ENCODE measurements around the gene GFPT2. TPM values are rescaled to one million over a fixed set of nuclear protein-coding genes. Genes with fewer than 3 reads are reported as not detected.

The GFPT2 gene
- total and polyA plus RNA-seq, 9 of the 15 experiments (the other 6 are each of a cell fraction or from before 2014, with no cell fraction given) = 0.07 to 0.14 (median 0.08) TPM; not detected in 6

DNA sequence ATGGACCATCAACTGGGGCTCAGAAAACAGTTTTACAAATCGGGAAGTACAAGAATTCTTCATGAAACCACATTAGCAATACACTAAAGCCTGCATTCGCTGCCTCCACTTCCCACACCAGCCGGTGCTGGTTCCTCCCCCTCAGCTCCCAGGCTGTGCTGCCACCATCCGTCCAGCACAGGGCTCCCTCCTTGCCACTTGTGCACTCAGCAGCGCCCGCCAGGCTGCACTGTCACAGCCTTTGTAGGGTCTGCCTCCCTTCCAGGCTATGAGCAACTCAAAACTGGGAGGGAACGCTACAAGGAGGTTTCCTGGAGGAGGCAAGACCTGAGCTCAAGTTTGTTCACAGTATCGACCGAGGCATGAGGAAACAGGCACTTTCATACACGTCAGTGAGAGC lies 69.0 kb downstream of the GFPT2 start:
- H3K36me3 ChIP-seq (ENCODE audit: control insufficient read depth, insufficient read depth, low read length) = peaks cover 55% of the 10 kb centered on the region; the same call in 2 of the 3 replicates
- in situ Hi-C loops (cut with MboI) = no loop called here
- FAIRE-seq = no peak

DNA sequence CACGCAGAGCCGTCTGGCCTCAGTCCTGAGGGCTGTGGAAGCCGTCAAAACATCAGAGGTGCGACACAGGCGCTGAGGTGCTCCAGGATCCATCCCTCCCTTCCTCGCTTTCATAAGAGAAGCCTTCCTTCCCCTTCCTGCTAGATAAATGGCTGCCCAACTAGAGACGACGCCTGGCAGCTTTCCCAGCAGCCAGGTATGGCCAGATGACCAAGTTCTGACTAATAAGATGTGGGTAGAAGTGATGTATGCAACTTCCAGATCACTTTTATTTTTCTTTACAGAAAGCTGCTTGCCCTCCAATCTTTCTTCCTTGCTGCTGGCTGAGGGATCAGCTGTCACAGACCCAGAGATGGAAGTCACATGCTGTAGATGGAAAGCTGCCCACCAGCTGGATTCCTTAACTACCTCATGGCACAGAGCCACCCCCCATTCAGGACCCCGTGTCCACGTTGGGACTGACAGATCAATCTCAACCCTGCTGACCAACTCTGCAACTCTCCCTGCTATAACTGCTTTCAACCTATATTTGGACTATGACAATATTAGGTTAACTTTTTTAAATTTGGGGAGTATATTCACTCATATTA lies 70.0 kb downstream of the GFPT2 start:
- H3K27ac ChIP-seq (ENCODE audit: extremely low read depth, low read depth, low read length) = no peak overlapping the region
- H3K9ac ChIP-seq (ENCODE audit: insufficient read depth in 1 of 2, low read depth in 2 of 2, low read length in 2 of 2) = no peak overlapping the region
- in situ Hi-C loops (cut with MboI) = no loop called here
- H3K9me3 ChIP-seq (replicated peaks; ENCODE audit: control insufficient read depth, insufficient read depth, low read depth, low read length) = no peaks in the 10 kb centered on the region
- no peak for ATAC-seq
- intact Hi-C loops (cut with micrococcal nuclease) = no loop called here
- no peak overlapping the region for H3K4me3 ChIP-seq
- no peak for DNase-seq (ENCODE audit: extremely low read depth in 1 of 4, low spot score in 3 of 4)
- ChIA-PET POLR2A (interaction anchor here (0.6 kb wide), 2 partner anchors 369 to 816 kb away, joined by 3 read pairs; no protein-coding TSS in a partner anchor), CTCF (ENCODE audit: low intra/inter-chr PET ratio) (no interaction called here)
- no peaks in the 10 kb centered on the region for H4K20me1 ChIP-seq (replicated peaks; ENCODE audit: control insufficient read depth, insufficient read depth, low read length)
- H3K79me2 ChIP-seq (ENCODE audit: control insufficient read depth, insufficient read depth, low read length) = peaks cover 9% of the 10 kb centered on the region; the same call in 2 of the 3 replicates
- no TSS peak for BruUV-seq (replicated peaks)
- H2AFZ ChIP-seq (ENCODE audit: low read depth, low read length) = no peak overlapping the region
- H3K4me2 ChIP-seq (ENCODE audit: insufficient read depth, low read length) = no peak overlapping the region
- H3K9me1 ChIP-seq (ENCODE audit: control insufficient read depth, insufficient read depth, low read length) = no peaks in the 10 kb centered on the region
- FAIRE-seq = no peak
- peaks cover 54% of the 10 kb centered on the region; the same call in 2 of the 3 replicates for H3K36me3 ChIP-seq (ENCODE audit: control insufficient read depth, insufficient read depth, low read length)
- H3K4me1 ChIP-seq (replicated peaks in 1 of 2; ENCODE audit: control insufficient read depth in 2 of 2, insufficient read depth in 2 of 2, low read length in 2 of 2) = no peaks in the 10 kb centered on the region
- 91% methylated on average over 10 of the region's 10 CpGs for WGBS (ENCODE audit: insufficient coverage, low coverage, missing lambda C conversion rate)
- H3K27me3 ChIP-seq (ENCODE audit: control insufficient read depth in 2 of 2, insufficient read depth in 2 of 2, low read length in 2 of 2) = no peaks in the 10 kb centered on the region
- TF ChIP-seq NUFIP1 (IDR thresholded peaks at IDR 0.05; ENCODE audit: partially characterized antibody) = no peak
- TF ChIP-seq TCF3 (CRISPR knock-in tag; IDR thresholded peaks at IDR 0.05) = no peak
- no peak for TF ChIP-seq CBFA2T3 (IDR thresholded peaks at IDR 0.05)
- TF ChIP-seq, protein P1, sequence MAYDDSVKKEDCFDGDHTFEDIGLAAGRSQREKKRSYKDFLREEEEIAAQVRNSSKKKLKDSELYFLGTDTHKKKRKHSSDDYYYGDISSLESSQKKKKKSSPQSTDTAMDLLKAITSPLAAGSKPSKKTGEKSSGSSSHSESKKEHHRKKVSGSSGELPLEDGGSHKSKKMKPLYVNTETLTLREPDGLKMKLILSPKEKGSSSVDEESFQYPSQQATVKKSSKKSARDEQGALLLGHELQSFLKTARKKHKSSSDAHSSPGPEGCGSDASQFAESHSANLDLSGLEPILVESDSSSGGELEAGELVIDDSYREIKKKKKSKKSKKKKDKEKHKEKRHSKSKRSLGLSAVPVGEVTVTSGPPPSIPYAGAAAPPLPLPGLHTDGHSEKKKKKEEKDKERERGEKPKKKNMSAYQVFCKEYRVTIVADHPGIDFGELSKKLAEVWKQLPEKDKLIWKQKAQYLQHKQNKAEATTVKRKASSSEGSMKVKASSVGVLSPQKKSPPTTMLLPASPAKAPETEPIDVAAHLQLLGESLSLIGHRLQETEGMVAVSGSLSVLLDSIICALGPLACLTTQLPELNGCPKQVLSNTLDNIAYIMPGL (CRISPR knock-in tag; IDR thresholded peaks at IDR 0.05) = no peak
- TF ChIP-seq ILK (tag; IDR thresholded peaks at IDR 0.05; ENCODE audit: borderline replicate concordance, low read depth) = no peak
- TF ChIP-seq JUNB (CRISPR knock-in tag; conservative IDR thresholded peaks at IDR 0.05) = no peak
- TF ChIP-seq PTRF (tag; IDR thresholded peaks at IDR 0.05) = no peak
- TF ChIP-seq SRSF7 (optimal IDR thresholded peaks at IDR 0.05; ENCODE audit: low read depth, low read length) = no peak
- TF ChIP-seq GABPB1 (CRISPR knock-in tag; IDR thresholded peaks at IDR 0.05) = no peak
- no peak for TF ChIP-seq BCL6 (CRISPR knock-in tag; IDR thresholded peaks at IDR 0.05)
- no peak for TF ChIP-seq MXI1 (IDR thresholded peaks at IDR 0.05; ENCODE audit: low read depth, low read length)
- TF ChIP-seq, protein P2, sequence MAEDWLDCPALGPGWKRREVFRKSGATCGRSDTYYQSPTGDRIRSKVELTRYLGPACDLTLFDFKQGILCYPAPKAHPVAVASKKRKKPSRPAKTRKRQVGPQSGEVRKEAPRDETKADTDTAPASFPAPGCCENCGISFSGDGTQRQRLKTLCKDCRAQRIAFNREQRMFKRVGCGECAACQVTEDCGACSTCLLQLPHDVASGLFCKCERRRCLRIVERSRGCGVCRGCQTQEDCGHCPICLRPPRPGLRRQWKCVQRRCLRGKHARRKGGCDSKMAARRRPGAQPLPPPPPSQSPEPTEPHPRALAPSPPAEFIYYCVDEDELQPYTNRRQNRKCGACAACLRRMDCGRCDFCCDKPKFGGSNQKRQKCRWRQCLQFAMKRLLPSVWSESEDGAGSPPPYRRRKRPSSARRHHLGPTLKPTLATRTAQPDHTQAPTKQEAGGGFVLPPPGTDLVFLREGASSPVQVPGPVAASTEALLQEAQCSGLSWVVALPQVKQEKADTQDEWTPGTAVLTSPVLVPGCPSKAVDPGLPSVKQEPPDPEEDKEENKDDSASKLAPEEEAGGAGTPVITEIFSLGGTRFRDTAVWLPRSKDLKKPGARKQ (CRISPR knock-in tag; IDR thresholded peaks at IDR 0.05) = no peak

More for the DNA sequence above, 69.0 kb downstream of the GFPT2 start:
- intact Hi-C loops (cut with micrococcal nuclease) = no loop called here
- no TSS peak for BruUV-seq (replicated peaks)
- peak overlapping the region in 1 of 2 experiments; percentile 69; a peak in 1 of 4 replicates for H3K9ac ChIP-seq (ENCODE audit: insufficient read depth in 1 of 2, low read depth in 2 of 2, low read length in 2 of 2)
- no peak overlapping the region for H3K27ac ChIP-seq (ENCODE audit: extremely low read depth, low read depth, low read length)
- H3K9me3 ChIP-seq (replicated peaks; ENCODE audit: control insufficient read depth, insufficient read depth, low read depth, low read length) = no peaks in the 10 kb centered on the region
- no peak overlapping the region for H3K4me2 ChIP-seq (ENCODE audit: insufficient read depth, low read length)
- no peak overlapping the region for H3K4me3 ChIP-seq
- no peak for TF ChIP-seq RFX7 (CRISPR knock-in tag; IDR thresholded peaks at IDR 0.05)
- no peak for TF ChIP-seq CAMTA2 (CRISPR knock-in tag; conservative IDR thresholded peaks at IDR 0.05)
- TF ChIP-seq MEF2D (tag; conservative IDR thresholded peaks at IDR 0.05; ENCODE audit: low read depth) = no peak
- no peak for TF ChIP-seq NR2C1 (IDR thresholded peaks at IDR 0.05)
- no peak for TF ChIP-seq NR2C1 (tag; IDR thresholded peaks at IDR 0.05)
- no peaks in the 10 kb centered on the region for H3K27me3 ChIP-seq (ENCODE audit: control insufficient read depth in 2 of 2, insufficient read depth in 2 of 2, low read length in 2 of 2)
- H3K4me1 ChIP-seq (replicated peaks in 1 of 2; ENCODE audit: control insufficient read depth in 2 of 2, insufficient read depth in 2 of 2, low read length in 2 of 2) = no peaks in the 10 kb centered on the region
- ATAC-seq = no peak
- WGBS (ENCODE audit: insufficient coverage, low coverage, missing lambda C conversion rate) = 88% methylated on average over 10 of the region's 10 CpGs
- no peaks in the 10 kb centered on the region for H4K20me1 ChIP-seq (replicated peaks; ENCODE audit: control insufficient read depth, insufficient read depth, low read length)
- H2AFZ ChIP-seq (ENCODE audit: low read depth, low read length) = no peak overlapping the region
- H3K9me1 ChIP-seq (ENCODE audit: control insufficient read depth, insufficient read depth, low read length) = no peaks in the 10 kb centered on the region
- POLR2A ChIA-PET = interaction anchor here (0.6 kb wide), 1 partner anchor 368 kb away, joined by 3 read pairs; no protein-coding TSS in a partner anchor
- peaks cover 19% of the 10 kb centered on the region for H3K79me2 ChIP-seq (ENCODE audit: control insufficient read depth, insufficient read depth, low read length)
- DNase-seq (ENCODE audit: extremely low read depth in 1 of 4, low spot score in 3 of 4) = no peak
- CTCF ChIA-PET (ENCODE audit: low intra/inter-chr PET ratio) = no interaction called here

Measured in K562 (cell line).